ENCODE results near the gene SELENOF.

The SELENOF gene

GRCh38 chr1:86950712-86951419, 36.9 kb upstream of the SELENOF start:
- H3K4me3 ChIP-seq (ENCODE audit: low read depth, low read length): no peak overlapping the region
- no peak for DNase-seq (ENCODE audit: low read depth)
- TF ChIP-seq CTCF (conservative IDR thresholded peaks at IDR 0.05; ENCODE audit: low read depth, low read length): no peak

GRCh38 chr1:86948212-86948611, 34.3 kb upstream of the SELENOF start:
- no peak for TF ChIP-seq CTCF (conservative IDR thresholded peaks at IDR 0.05; ENCODE audit: low read depth, low read length)
- H3K4me3 ChIP-seq (ENCODE audit: low read depth, low read length): no peak overlapping the region

GRCh38 chr1:86942743-86943142, 28.8 kb upstream of the SELENOF start:
- TF ChIP-seq CTCF (conservative IDR thresholded peaks at IDR 0.05; ENCODE audit: low read depth, low read length): no peak
- no peak overlapping the region for H3K4me3 ChIP-seq (ENCODE audit: low read depth, low read length)
- DNase-seq (ENCODE audit: low read depth): no peak

More at GRCh38 chr1:86948212-86948611, 34.3 kb upstream of the SELENOF start:
- DNase-seq (ENCODE audit: low read depth): no peak

GRCh38 chr1:86942042-86942441, 28.1 kb upstream of the SELENOF start:
- no peak for DNase-seq (ENCODE audit: low read depth)
- no peak for TF ChIP-seq CTCF (conservative IDR thresholded peaks at IDR 0.05; ENCODE audit: low read depth, low read length)
- no peak overlapping the region for H3K4me3 ChIP-seq (ENCODE audit: low read depth, low read length)

- H3K4me3 ChIP-seq (ENCODE audit: low read depth, low read length): no peak overlapping the region
- no peak for DNase-seq (ENCODE audit: low read depth)
- TF ChIP-seq CTCF (conservative IDR thresholded peaks at IDR 0.05; ENCODE audit: low read depth, low read length): no peak
These were observed 26.7 kb upstream of the SELENOF start for GRCh38 chr1:86940599-86940998.

- no peak for TF ChIP-seq CTCF (conservative IDR thresholded peaks at IDR 0.05; ENCODE audit: low read depth, low read length)
- no peak overlapping the region for H3K4me3 ChIP-seq (ENCODE audit: low read depth, low read length)
- no peak for DNase-seq (ENCODE audit: low read depth)
These were observed 25.5 kb upstream of the SELENOF start for GRCh38 chr1:86939406-86939805.

- no peak for TF ChIP-seq CTCF (conservative IDR thresholded peaks at IDR 0.05; ENCODE audit: low read depth, low read length)
- no peak for DNase-seq (ENCODE audit: low read depth)
- H3K4me3 ChIP-seq (ENCODE audit: low read depth, low read length): no peak overlapping the region
These were observed 24.9 kb upstream of the SELENOF start for GRCh38 chr1:86938855-86939254.

All from choroid plexus epithelial cell (primary cell).